H9 (cell line): ENCODE measurements around the gene KRTAP22-1. TPM values are rescaled to one million over a fixed set of nuclear protein-coding genes. Genes with fewer than 3 reads are reported as not detected.

Experiments
- DNase-seq: peaks from one replicate; pipeline ENCODE4 v3.0.0-alpha.2; 2017
- H2AFZ ChIP-seq: one replicate; pipeline ENCODE4 v1.6.1; 2013; ENCODE audit warnings: mild to moderate bottlenecking, low read length, control low read depth, moderate library complexity
- H2AK5ac ChIP-seq: 2 replicates; pipeline ENCODE4 v1.6.1; 2013; ENCODE audit warnings: low read length, control low read depth, mixed read lengths; ENCODE audit not compliant: insufficient read length
- H2BK120ac ChIP-seq: one replicate; pipeline ENCODE4 v1.6.1; 2013; ENCODE audit warnings: low read depth, mild to moderate bottlenecking, low read length, control low read depth, inconsistent platforms; ENCODE audit not compliant: poor library complexity, severe bottlenecking
- H2BK12ac ChIP-seq: 2 replicates; pipeline ENCODE4 v1.6.1; 2013; ENCODE audit warnings: low read length, control low read depth, mixed read lengths, low read depth; ENCODE audit not compliant: insufficient read length
- H2BK15ac ChIP-seq: 2 replicates; pipeline ENCODE4 v1.6.1; 2013; ENCODE audit warnings: low read depth, low read length, control low read depth
- H2BK20ac ChIP-seq: one replicate; pipeline ENCODE4 v1.6.1; 2013; ENCODE audit warnings: low read depth, mild to moderate bottlenecking, low read length, control low read depth, inconsistent platforms; ENCODE audit not compliant: poor library complexity, severe bottlenecking
- H2BK5ac ChIP-seq: 2 replicates; pipeline ENCODE4 v1.6.1; 2013; ENCODE audit warnings: low read length, control low read depth, mixed read lengths; ENCODE audit not compliant: insufficient read length
- H3K14ac ChIP-seq: 2 replicates; pipeline ENCODE4 v1.6.1; 2013; ENCODE audit warnings: low read length, control low read depth; ENCODE audit not compliant: insufficient read depth
- H3K18ac ChIP-seq: 2 replicates; pipeline ENCODE4 v1.6.1; 2013; ENCODE audit warnings: low read depth, mild to moderate bottlenecking, mixed read lengths, low read length, control low read depth; ENCODE audit not compliant: insufficient read length
- H3K23ac ChIP-seq: 2 replicates; pipeline ENCODE4 v1.6.1; 2013; ENCODE audit warnings: low read length, control low read depth, mixed read lengths, low read depth; ENCODE audit not compliant: insufficient read length
- H3K23me2 ChIP-seq: 2 replicates; pipeline ENCODE4 v1.6.1; 2013; ENCODE audit warnings: low read depth, mild to moderate bottlenecking, mixed read lengths, low read length, control low read depth; ENCODE audit not compliant: insufficient read length, poor library complexity, severe bottlenecking
- H3K27ac ChIP-seq: 2 replicates; pipeline ENCODE4 v1.5.1; 2013; ENCODE audit warnings: low read length, control low read depth, mixed read lengths, low read depth; ENCODE audit not compliant: insufficient read length
- H3K27me3 ChIP-seq: 2 replicates; pipeline ENCODE4 v1.6.1; 2013; ENCODE audit warnings: low read length, control low read depth, inconsistent platforms; ENCODE audit not compliant: insufficient read depth
- H3K4ac ChIP-seq: 2 replicates; pipeline ENCODE4 v1.6.1; 2013; ENCODE audit warnings: low read depth, mild to moderate bottlenecking, control low read depth, inconsistent platforms, low read length, moderate library complexity
- H3K4me1 ChIP-seq: 2 replicates; pipeline ENCODE4 v1.6.1; 2013; ENCODE audit warnings: low read length, control low read depth, inconsistent platforms; ENCODE audit not compliant: insufficient read depth
- H3K4me2 ChIP-seq: 2 replicates; pipeline ENCODE4 v1.6.1; 2013; ENCODE audit warnings: low read length, control low read depth, mixed read lengths; ENCODE audit not compliant: insufficient read length, insufficient read depth
- H3K56ac ChIP-seq: 2 replicates; pipeline ENCODE4 v1.6.1; 2013; ENCODE audit warnings: low read depth, mild to moderate bottlenecking, mixed read lengths, low read length, control low read depth; ENCODE audit not compliant: insufficient read length
- H3K79me1 ChIP-seq: 2 replicates; pipeline ENCODE4 v1.6.1; 2013; ENCODE audit warnings: low read depth, mild to moderate bottlenecking, moderate library complexity, low read length, control low read depth, inconsistent platforms; ENCODE audit not compliant: insufficient read depth, poor library complexity, severe bottlenecking
- H3K79me2 ChIP-seq: 2 replicates; pipeline ENCODE4 v1.6.1; 2013; ENCODE audit warnings: low read length, control low read depth, inconsistent platforms; ENCODE audit not compliant: insufficient read depth
- H3K9ac ChIP-seq: 2 replicates; pipeline ENCODE4 v1.6.1; 2013; ENCODE audit warnings: low read length, control low read depth, mixed read lengths; ENCODE audit not compliant: insufficient read length; ENCODE audit errors: extremely low read depth
- H3K9me3 ChIP-seq: one replicate; pipeline ENCODE4 v1.6.1; 2013; ENCODE audit warnings: low read depth, low read length, inconsistent platforms; ENCODE audit not compliant: control insufficient read depth
- H3T11ph ChIP-seq: one replicate; pipeline ENCODE4 v1.6.1; 2013; ENCODE audit warnings: mild to moderate bottlenecking, low read length, control low read depth, inconsistent platforms
- H4K20me1 ChIP-seq: one replicate; pipeline ENCODE4 v1.6.1; 2013; ENCODE audit not compliant: control insufficient read depth, insufficient read length, insufficient read depth
- H4K5ac ChIP-seq: 2 replicates; pipeline ENCODE4 v1.6.1; 2013; ENCODE audit warnings: low read depth, mild to moderate bottlenecking, mixed read lengths, low read length, control low read depth; ENCODE audit not compliant: insufficient read length
- H4K8ac ChIP-seq: replicated peaks from 2 replicates; pipeline ENCODE4 v1.6.1; 2013; ENCODE audit warnings: low read length, control low read depth, mixed read lengths, low read depth; ENCODE audit not compliant: insufficient read length
- H4K91ac ChIP-seq: 2 replicates; pipeline ENCODE4 v1.6.1; 2013; ENCODE audit warnings: low read depth, mild to moderate bottlenecking, moderate library complexity, mixed read lengths, low read length, control low read depth; ENCODE audit not compliant: insufficient read length
- H3K27ac Mint-ChIP-seq, 3 experiments: 2 replicates in 2 of 3; 3 replicates in 1 of 3; pipeline ENCODE4 v1.8.0; 2020 to 2021; ENCODE audit warnings: mixed read lengths in 3 of 3, mild to moderate bottlenecking in 1 of 3, moderate library complexity in 1 of 3
- H3K27me3 Mint-ChIP-seq: 2 replicates; pipeline ENCODE4 v1.8.0; 2021; ENCODE audit warnings: low read depth, mild to moderate bottlenecking, moderate library complexity, mixed read lengths
- H3K36me3 Mint-ChIP-seq, 3 experiments: 2 replicates in 2 of 3; 3 replicates in 1 of 3; pipeline ENCODE4 v1.8.0; 2020 to 2021; ENCODE audit warnings: low read depth in 3 of 3, mixed read lengths in 3 of 3; ENCODE audit not compliant: insufficient read depth in 1 of 3
- H3K4me1 Mint-ChIP-seq, 2 experiments: 2 replicates each; pipeline ENCODE4 v1.8.0; 2020; ENCODE audit warnings: mixed read lengths in 2 of 2
- H3K4me3 Mint-ChIP-seq, 2 experiments: 2 replicates in 1 of 2; 3 replicates in 1 of 2; pipeline ENCODE4 v1.8.0; 2020 to 2021; ENCODE audit warnings: mild to moderate bottlenecking in 2 of 2, mixed read lengths in 2 of 2, moderate library complexity in 1 of 2
- H3K9me3 Mint-ChIP-seq, 2 experiments: 2 replicates in 1 of 2; 3 replicates in 1 of 2; pipeline ENCODE4 v1.8.0; 2020; ENCODE audit warnings: mild to moderate bottlenecking in 2 of 2, mixed read lengths in 2 of 2, moderate library complexity in 1 of 2
- total RNA-seq: library from RNA; stranded (reverse); gene quantifications from 2 replicates; pipeline ENCODE4 v1.2.1, GENCODE V29; 2021
- TF ChIP-seq, protein P1 (sequence below): fragments of 200-600 bp; sonication (generic); conservative IDR thresholded peaks from 3 replicates; pipeline ENCODE4 v1.8.0; 2021; ENCODE audit warnings: antibody characterized with exemption, mild to moderate bottlenecking

The KRTAP22-1 gene
- total RNA-seq, 1 experiment from 2014 or later, result not detected

DNA sequence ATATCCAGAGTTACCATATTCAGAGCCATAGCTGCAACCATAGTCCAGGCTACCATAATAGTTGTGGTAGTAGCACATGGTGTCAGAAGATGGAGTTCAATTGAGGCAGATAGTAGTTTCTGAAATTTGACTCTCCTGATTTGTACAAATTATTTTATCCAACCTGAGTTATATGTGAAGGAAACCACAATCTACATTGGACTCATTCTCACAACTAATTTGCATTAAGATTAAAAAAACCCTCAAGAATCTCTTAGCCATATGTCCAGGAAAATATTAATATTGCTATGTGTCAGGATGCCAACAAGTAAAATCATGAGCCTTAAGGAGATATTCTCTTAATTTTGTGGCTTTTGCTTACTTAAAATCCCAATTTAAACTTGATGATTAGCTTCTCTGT, 10.6 kb upstream of the KRTAP22-1 start, which contains the start of gene KRTAP22-2:
Gene KRTAP22-2, minus strand, starts transcription at position 101 of the 400 bp plus-strand sequence.
- Mint-ChIP-seq H3K9me3 (peaks cover 0 to 20% of the 10 kb centered on the region in 2 experiments; a peak in 1 of 5 replicates), H3K4me3 (no peak within 1 kb of the TSS), H3K27me3 (no peaks in the 10 kb centered on the region), H3K4me1 (no peaks in the 10 kb centered on the region), H3K36me3 (peaks cover 0 to 5% (median 0%) of the 10 kb centered on the region in 3 experiments; a peak in 1 of 7 replicates), H3K27ac (no peak within 1 kb of the TSS)
- H3K4me1 ChIP-seq, result no peaks in the 10 kb centered on the region
- H2AFZ ChIP-seq, result no peak within 1 kb of the TSS
- H3K79me1 ChIP-seq, result no peaks in the 10 kb centered on the region
- no peak within 1 kb of the TSS for H3K56ac ChIP-seq
- no peak within 1 kb of the TSS for H3T11ph ChIP-seq
- no peak within 1 kb of the TSS for H2BK15ac ChIP-seq
- no peak within 1 kb of the TSS for H2BK120ac ChIP-seq
- TF ChIP-seq, protein P1, sequence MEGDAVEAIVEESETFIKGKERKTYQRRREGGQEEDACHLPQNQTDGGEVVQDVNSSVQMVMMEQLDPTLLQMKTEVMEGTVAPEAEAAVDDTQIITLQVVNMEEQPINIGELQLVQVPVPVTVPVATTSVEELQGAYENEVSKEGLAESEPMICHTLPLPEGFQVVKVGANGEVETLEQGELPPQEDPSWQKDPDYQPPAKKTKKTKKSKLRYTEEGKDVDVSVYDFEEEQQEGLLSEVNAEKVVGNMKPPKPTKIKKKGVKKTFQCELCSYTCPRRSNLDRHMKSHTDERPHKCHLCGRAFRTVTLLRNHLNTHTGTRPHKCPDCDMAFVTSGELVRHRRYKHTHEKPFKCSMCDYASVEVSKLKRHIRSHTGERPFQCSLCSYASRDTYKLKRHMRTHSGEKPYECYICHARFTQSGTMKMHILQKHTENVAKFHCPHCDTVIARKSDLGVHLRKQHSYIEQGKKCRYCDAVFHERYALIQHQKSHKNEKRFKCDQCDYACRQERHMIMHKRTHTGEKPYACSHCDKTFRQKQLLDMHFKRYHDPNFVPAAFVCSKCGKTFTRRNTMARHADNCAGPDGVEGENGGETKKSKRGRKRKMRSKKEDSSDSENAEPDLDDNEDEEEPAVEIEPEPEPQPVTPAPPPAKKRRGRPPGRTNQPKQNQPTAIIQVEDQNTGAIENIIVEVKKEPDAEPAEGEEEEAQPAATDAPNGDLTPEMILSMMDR, result no peak
- no peaks in the 10 kb centered on the region for H3K23me2 ChIP-seq
- H3K18ac ChIP-seq, result no peak within 1 kb of the TSS
- H3K27ac ChIP-seq, result no peak within 1 kb of the TSS
- DNase-seq, result no peak
- no peak within 1 kb of the TSS for H3K14ac ChIP-seq
- no peak within 1 kb of the TSS for H2BK5ac ChIP-seq
- no peak within 1 kb of the TSS for H2AK5ac ChIP-seq
- H4K5ac ChIP-seq, result no peak within 1 kb of the TSS
- no peak within 1 kb of the TSS for H4K91ac ChIP-seq
- H4K8ac ChIP-seq, result no peak within 1 kb of the TSS
- H3K23ac ChIP-seq, result no peak within 1 kb of the TSS
- no peaks in the 10 kb centered on the region for H3K27me3 ChIP-seq
- H3K9me3 ChIP-seq, result no peaks in the 10 kb centered on the region
- H2BK20ac ChIP-seq, result no peak within 1 kb of the TSS
- no peak within 1 kb of the TSS for H3K4me2 ChIP-seq
- H2BK12ac ChIP-seq, result no peak within 1 kb of the TSS
- no peak within 1 kb of the TSS for H3K4ac ChIP-seq
- H3K79me2 ChIP-seq, result no peaks in the 10 kb centered on the region
- no peaks in the 10 kb centered on the region for H4K20me1 ChIP-seq
- no peak within 1 kb of the TSS for H3K9ac ChIP-seq
